B cell (primary cell): ENCODE results near the gene CARD9. TPM values are rescaled to one million over a fixed set of nuclear protein-coding genes. Genes with fewer than 3 reads are reported as not detected.

Experiments used
- ATAC-seq: fragments of 200-7000 bp; cut with Tn5 transposase; one replicate; pipeline ENCODE4 v1.10.0; 2021; ENCODE audit warnings: low read depth, mild to moderate bottlenecking, moderate number of reproducible peaks, moderate library complexity
- CTCF ChIA-PET: fragments of 350-600 bp; sonication (Branson Sonifier 250); formaldehyde crosslinking; loops from one replicate; lab custom pipeline; 2021; ENCODE audit warnings: antibody characterized with exemption, inconsistent platforms; lab: Charles Lee
- POLR2A ChIA-PET: fragments of 350-600 bp; sonication (Branson Sonifier 250); formaldehyde crosslinking; loops from one replicate; lab custom pipeline; 2021; ENCODE audit warnings: antibody characterized with exemption; lab: Charles Lee
- DNase-seq: peaks from one replicate; pipeline ENCODE4 v3.0.0; 2013
- H2AFZ ChIP-seq: 2 replicates; pipeline ENCODE4 v1.6.1; 2012; ENCODE audit warnings: mild to moderate bottlenecking, low read depth, low read length; ENCODE audit not compliant: insufficient read depth, poor library complexity, severe bottlenecking
- H3K27ac ChIP-seq, 2 donors: 1 replicate in 1 of 2; 2 replicates in 1 of 2; pipeline ENCODE4 v1.5.1; 2012 to 2013; ENCODE audit warnings: low read length in 2 of 2, mild to moderate bottlenecking in 2 of 2, moderate library complexity in 1 of 2
- H3K27me3 ChIP-seq, 4 experiments: fragments of 200-600 bp in 1 of 4; sonication (generic) in 1 of 4; replicated peaks in 1 of 4; 1 replicate in 2 of 4; 2 replicates in 2 of 4; pipeline versions ENCODE4 v1.6.1 to v1.7.0; 2013 to 2016; ENCODE audit warnings: low read length in 3 of 4, mild to moderate bottlenecking in 2 of 4, mixed read lengths in 1 of 4, moderate library complexity in 1 of 4; ENCODE audit not compliant: insufficient read depth in 4 of 4, control insufficient read depth in 3 of 4; ENCODE audit errors: control extremely low read depth in 1 of 4
- H3K36me3 ChIP-seq, 2 experiments: replicated peaks in 1 of 2; 1 replicate in 1 of 2; 2 replicates in 1 of 2; pipeline versions ENCODE4 v1.6.1 to v1.7.1; 2013; ENCODE audit warnings: low read length in 1 of 2; ENCODE audit not compliant: insufficient read depth in 2 of 2, control insufficient read depth in 1 of 2; ENCODE audit errors: control extremely low read depth in 1 of 2, extremely low read depth in 1 of 2
- H3K4me1 ChIP-seq, 2 donors: fragments of 200-600 bp in 1 of 2; sonication (generic) in 1 of 2; 1 replicate in 1 of 2; 2 replicates in 1 of 2; pipeline versions ENCODE4 v1.5.1 to v1.6.1; 2013 to 2017; ENCODE audit warnings: low read length in 2 of 2; ENCODE audit not compliant: control insufficient read depth in 2 of 2, insufficient read depth in 2 of 2
- H3K4me2 ChIP-seq: replicated peaks from 2 replicates; pipeline ENCODE3; 2012; ENCODE audit warnings: mild to moderate bottlenecking, low read depth, low read length; ENCODE audit not compliant: poor library complexity, severe bottlenecking
- H3K4me3 ChIP-seq, 5 experiments: fragments of 200-600 bp in 1 of 5; sonication (generic) in 1 of 5; 1 replicate in 3 of 5; 2 replicates in 2 of 5; pipeline versions ENCODE4 v1.5.1 to v1.7.0; 2011 to 2016; ENCODE audit warnings: low read length in 4 of 5, mild to moderate bottlenecking in 4 of 5, low read depth in 2 of 5, control low read depth in 1 of 5, moderate library complexity in 1 of 5; ENCODE audit not compliant: insufficient read depth in 1 of 5; ENCODE audit errors: control extremely low read depth in 1 of 5, extremely low read depth in 1 of 5
- H3K79me2 ChIP-seq: fragments of 200-600 bp; sonication (generic); one replicate; pipeline ENCODE4 v1.6.0; 2016; ENCODE audit warnings: low read length; ENCODE audit not compliant: control insufficient read depth, insufficient read depth
- H3K9ac ChIP-seq: fragments of 200-600 bp; sonication (generic); 2 replicates; pipeline ENCODE4 v1.6.1; 2017; ENCODE audit warnings: mild to moderate bottlenecking, low read length, moderate library complexity
- H3K9me3 ChIP-seq, 3 donors: one replicate each; pipeline versions ENCODE4 v1.6.1 to v1.7.1; 2013; ENCODE audit warnings: low read length in 2 of 3; ENCODE audit not compliant: control insufficient read depth in 2 of 3, insufficient read depth in 1 of 3; ENCODE audit errors: control extremely low read depth in 1 of 3
- H4K20me1 ChIP-seq: 2 replicates; pipeline ENCODE4 v1.6.0; 2012; ENCODE audit warnings: mild to moderate bottlenecking, low read length; ENCODE audit not compliant: insufficient read depth, control insufficient read depth, poor library complexity, severe bottlenecking
- H3K27ac Mint-ChIP-seq: one replicate; pipeline ENCODE4 v1.8.0; 2021; ENCODE audit warnings: mixed read lengths
- H3K27me3 Mint-ChIP-seq: one replicate; pipeline ENCODE4 v1.8.0; 2021; ENCODE audit warnings: mixed read lengths
- H3K4me1 Mint-ChIP-seq: one replicate; pipeline ENCODE4 v1.8.0; 2021; ENCODE audit warnings: mixed read lengths
- H3K4me3 Mint-ChIP-seq: one replicate; pipeline ENCODE4 v1.8.0; 2021; ENCODE audit warnings: mixed read lengths
- H3K9me3 Mint-ChIP-seq: one replicate; pipeline ENCODE4 v1.8.0; 2022; ENCODE audit warnings: mixed read lengths; ENCODE audit not compliant: insufficient read depth
- CTCF ChIP-seq: fragments of 200-600 bp; IDR thresholded peaks from one replicate; pipeline ENCODE4 v1.8.0; 2022; ENCODE audit warnings: antibody characterized with exemption, mild to moderate bottlenecking
- EZH2 ChIP-seq: IDR thresholded peaks from 2 replicates; pipeline ENCODE4 v1.6.1; 2012; ENCODE audit warnings: borderline replicate concordance, low read depth, mild to moderate bottlenecking, moderate library complexity, low read length; ENCODE audit not compliant: insufficient read depth, poor library complexity, severe bottlenecking
- WGBS: methylation state at CpG from one replicate; pipeline ENCODE4 v1.1.5; 2013; ENCODE audit warnings: missing lambda C conversion rate; ENCODE audit not compliant: insufficient coverage; 5-methylcytosine and 5-hydroxymethylcytosine counted together
- intact Hi-C: fragments of 100-400 bp; cut with micrococcal nuclease; formaldehyde crosslinking; loops from one replicate; pipeline ENCODE4 v1.10.0; 2022
- polyA plus RNA-seq: library from polyadenylated mRNA; depleted of rRNA; stranded (reverse); fragments of >200 nt; gene quantifications from 2 replicates; pipeline ENCODE4 v1.2.3, GENCODE V29; 2012
- total RNA-seq, 2 donors: library from RNA; stranded (reverse); fragments of 120-200 nt in 1 of 2; gene quantifications; 1 replicate in 1 of 2; 2 replicates in 1 of 2; pipeline versions ENCODE4 v1.2.3 to v1.2.4, GENCODE V29; 2013 to 2022

The CARD9 gene
- total and polyA plus RNA-seq, 2 donors (not counting 1 experiment from before 2014, with no cell fraction given), result 0.57 to 1.1 TPM

- Histone ChIP-seq H3K4me1 (peaks cover 14 to 17% of the 10 kb centered on the region in 2 donors), H3K27me3 (peaks cover 0 to 6% (median 0%) of the 10 kb centered on the region in 4 experiments), H3K9ac (no peak overlapping the region), H3K36me3 (no peaks in the 10 kb centered on the region), H3K4me3 (no peak overlapping the region), H3K9me3 (no peaks in the 10 kb centered on the region), H2AFZ (no peak overlapping the region), H3K79me2 (no peaks in the 10 kb centered on the region), H3K27ac (no peak overlapping the region), H3K4me2 (no peak overlapping the region), H4K20me1 (no peaks in the 10 kb centered on the region)
- no peak overlapping the region for H3K4me3 Mint-ChIP-seq
- CTCF ChIA-PET, result no interaction called here
- DNase-seq (no peak), ATAC-seq (no peak)
- WGBS, result 77% methylated on average over 13 of the region's 13 CpGs
- H3K27ac Mint-ChIP-seq, result no peak overlapping the region
- peaks cover 8% of the 10 kb centered on the region for H3K4me1 Mint-ChIP-seq
- intact Hi-C loops, result no loop called here
- H3K9me3 Mint-ChIP-seq, result no peaks in the 10 kb centered on the region
- TF ChIP-seq CTCF (no peak), EZH2 (no peak)
- no peaks in the 10 kb centered on the region for H3K27me3 Mint-ChIP-seq
- POLR2A ChIA-PET, result no interaction called here
These were observed 2.0 kb downstream of the CARD9 start for GRCh38 chr9:136371533-136371880.

- no peaks in the 10 kb centered on the region for H3K9me3 ChIP-seq
- CTCF ChIA-PET, result no interaction called here
- H3K27me3 ChIP-seq, result peaks cover 0 to 6% (median 0%) of the 10 kb centered on the region in 4 experiments
- no peak overlapping the region for H2AFZ ChIP-seq
- H3K4me2 ChIP-seq, result no peak overlapping the region
- Mint-ChIP-seq H3K4me3 (no peak overlapping the region), H3K9me3 (no peaks in the 10 kb centered on the region), H3K27me3 (no peaks in the 10 kb centered on the region), H3K4me1 (peaks cover 9% of the 10 kb centered on the region), H3K27ac (no peak overlapping the region)
- no peak overlapping the region for H3K4me3 ChIP-seq
- 94% methylated on average over 54 of the region's 54 CpGs for WGBS
- no peak for ATAC-seq
- H3K27ac ChIP-seq, result no peak overlapping the region
- H3K9ac ChIP-seq, result no peak overlapping the region
- no peaks in the 10 kb centered on the region for H3K36me3 ChIP-seq
- H3K4me1 ChIP-seq, result peaks cover 14 to 17% of the 10 kb centered on the region in 2 donors
- TF ChIP-seq EZH2 (no peak), CTCF (no peak)
- intact Hi-C loops, result no loop called here
- no peaks in the 10 kb centered on the region for H3K79me2 ChIP-seq
- no peaks in the 10 kb centered on the region for H4K20me1 ChIP-seq
- no peak for DNase-seq
- POLR2A ChIA-PET, result no interaction called here
These were observed 2.6 kb downstream of the CARD9 start for GRCh38 chr9:136370687-136371532.
